Vagina (tissue), 2 donors: ENCODE data around the gene ABO. TPM values are rescaled to one million over a fixed set of nuclear protein-coding genes. Genes with fewer than 3 reads are reported as not detected.
"Not testable (repeated sequence)": the region's sequence is repeated elsewhere in the genome, so short reads cannot be mapped to it uniquely, and the experiment has no call there.

Experiments
- DNase-seq, 2 donors: peaks; one replicate each; pipeline ENCODE4 v3.0.0-alpha.2; 2017; ENCODE audit errors: extremely low spot score in 2 of 2
- H3K27ac ChIP-seq: fragments of 200-600 bp; sonication (generic); one replicate; pipeline ENCODE4 v1.5.1; 2019
- H3K27me3 ChIP-seq: fragments of 200-600 bp; sonication (generic); one replicate; pipeline ENCODE4 v1.5.1; 2019
- H3K36me3 ChIP-seq, 2 donors: fragments of 200-600 bp; sonication (generic); one replicate each; pipeline ENCODE4 v1.5.1; 2017 to 2019
- H3K4me1 ChIP-seq: fragments of 200-600 bp; sonication (generic); one replicate; pipeline ENCODE4 v1.5.1; 2019
- H3K4me3 ChIP-seq, 2 donors: fragments of 200-600 bp; sonication (generic); 1 replicate in 1 of 2; 2 replicates in 1 of 2; pipeline ENCODE4 v1.5.1; 2016 to 2019
- H3K9me3 ChIP-seq: fragments of 200-600 bp; sonication (generic); one replicate; pipeline ENCODE4 v1.5.1; 2019
- POLR2A ChIP-seq, 2 donors: fragments of 450-650 bp; IDR thresholded peaks; one replicate each; pipeline ENCODE4 v1.6.1; 2017; ENCODE audit warnings: antibody characterized with exemption in 2 of 2, mild to moderate bottlenecking in 2 of 2, moderate library complexity in 2 of 2
- POLR2AphosphoS5 ChIP-seq, 2 donors: sonication (generic); formaldehyde crosslinking; IDR thresholded peaks; one replicate each; pipeline ENCODE4 v1.9.0; 2017; ENCODE audit warnings: antibody characterized with exemption in 2 of 2, mild to moderate bottlenecking in 2 of 2, low read depth in 1 of 2; ENCODE audit not compliant: insufficient read depth in 1 of 2
- intact Hi-C: fragments of 100-400 bp; cut with DNase I; formaldehyde crosslinking; loops from one replicate; pipeline ENCODE4 v1.15.1; 2023
- total RNA-seq: library from RNA; depleted of rRNA; stranded (reverse); fragments of >200 nt; gene quantifications from one replicate; pipeline ENCODE4 v1.2.3, GENCODE V29; 2016
- TF ChIP-seq, protein P1 (sequence below), 3 experiments: fragments of 450-650 bp in 2 of 3; fragments of 200-600 bp in 1 of 3; sonication (generic) in 1 of 3; IDR thresholded peaks; one replicate each; pipeline ENCODE4 v1.5.1; 2017 to 2019; ENCODE audit warnings: antibody characterized with exemption in 3 of 3, mild to moderate bottlenecking in 2 of 3, moderate library complexity in 2 of 3

ABO gene
- total RNA-seq, 1 donor from 2014 or later, result 17.2 TPM

- Histone ChIP-seq H3K4me1 (no peaks in the 10 kb centered on the region), H3K9me3 (no peaks in the 10 kb centered on the region), H3K27ac (no peak overlapping the region), H3K36me3 (no peaks in the 10 kb centered on the region), H3K4me3 (no peak overlapping the region), H3K27me3 (no peaks in the 10 kb centered on the region)
- intact Hi-C loops, result no loop called here
- no peak for TF ChIP-seq POLR2AphosphoS5 (IDR thresholded peaks at IDR 0.05; ENCODE audit: insufficient read depth in 1 of 2, low read depth in 1 of 2)
- TF ChIP-seq, protein P1, sequence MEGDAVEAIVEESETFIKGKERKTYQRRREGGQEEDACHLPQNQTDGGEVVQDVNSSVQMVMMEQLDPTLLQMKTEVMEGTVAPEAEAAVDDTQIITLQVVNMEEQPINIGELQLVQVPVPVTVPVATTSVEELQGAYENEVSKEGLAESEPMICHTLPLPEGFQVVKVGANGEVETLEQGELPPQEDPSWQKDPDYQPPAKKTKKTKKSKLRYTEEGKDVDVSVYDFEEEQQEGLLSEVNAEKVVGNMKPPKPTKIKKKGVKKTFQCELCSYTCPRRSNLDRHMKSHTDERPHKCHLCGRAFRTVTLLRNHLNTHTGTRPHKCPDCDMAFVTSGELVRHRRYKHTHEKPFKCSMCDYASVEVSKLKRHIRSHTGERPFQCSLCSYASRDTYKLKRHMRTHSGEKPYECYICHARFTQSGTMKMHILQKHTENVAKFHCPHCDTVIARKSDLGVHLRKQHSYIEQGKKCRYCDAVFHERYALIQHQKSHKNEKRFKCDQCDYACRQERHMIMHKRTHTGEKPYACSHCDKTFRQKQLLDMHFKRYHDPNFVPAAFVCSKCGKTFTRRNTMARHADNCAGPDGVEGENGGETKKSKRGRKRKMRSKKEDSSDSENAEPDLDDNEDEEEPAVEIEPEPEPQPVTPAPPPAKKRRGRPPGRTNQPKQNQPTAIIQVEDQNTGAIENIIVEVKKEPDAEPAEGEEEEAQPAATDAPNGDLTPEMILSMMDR (IDR thresholded peaks at IDR 0.05), result no peak
- DNase-seq, result no peak
Observed at GRCh38 chr9:133303266-133304157, 28.5 kb upstream of the ABO start.

- Histone ChIP-seq H3K4me1 (no peaks in the 10 kb centered on the region), H3K9me3 (no peaks in the 10 kb centered on the region), H3K36me3 (no peaks in the 10 kb centered on the region), H3K27me3 (no peaks in the 10 kb centered on the region), H3K27ac (no peak overlapping the region), H3K4me3 (no peak overlapping the region)
- TF ChIP-seq POLR2AphosphoS5 (IDR thresholded peaks at IDR 0.05; ENCODE audit: insufficient read depth in 1 of 2, low read depth in 1 of 2) (no peak), POLR2A (IDR thresholded peaks at IDR 0.05) (no peak)
- TF ChIP-seq, protein P1 (IDR thresholded peaks at IDR 0.05), result no peak
- no peak for DNase-seq
- intact Hi-C loops, result no loop called here
Observed at GRCh38 chr9:133301253-133302230, 26.5 kb upstream of the ABO start.

GRCh38 chr9:133299996-133300395 lies 25.0 kb upstream of the ABO start:
- H3K27ac ChIP-seq, DNase-seq, H3K27me3 ChIP-seq, H3K9me3 ChIP-seq, H3K4me1 ChIP-seq, H3K4me3 ChIP-seq, H3K36me3 ChIP-seq, intact Hi-C loops: not testable (repeated sequence)

DNA sequence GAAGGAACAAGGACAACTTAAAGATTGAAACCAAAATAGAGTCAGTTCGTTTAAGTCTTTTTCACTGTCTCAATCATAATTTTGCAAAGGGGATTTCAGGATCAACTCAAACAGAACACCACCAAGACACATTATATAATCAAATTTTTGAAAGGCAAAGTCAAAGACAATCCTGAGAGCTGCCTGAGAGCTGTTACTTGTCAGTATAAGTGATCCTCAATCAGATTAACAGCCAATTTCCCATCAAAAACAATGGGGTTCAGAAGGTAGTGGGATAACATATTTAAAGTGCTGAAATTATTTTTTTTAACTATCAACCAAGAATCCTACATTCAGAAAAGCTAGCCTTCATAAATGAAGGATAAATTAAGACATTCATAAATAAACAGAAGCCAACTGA lies 19.3 kb upstream of the ABO start:
- TF ChIP-seq, protein P1 (IDR thresholded peaks at IDR 0.05), result no peak
- no peak for TF ChIP-seq POLR2AphosphoS5 (IDR thresholded peaks at IDR 0.05; ENCODE audit: insufficient read depth in 1 of 2, low read depth in 1 of 2)
- no peak for TF ChIP-seq POLR2A (IDR thresholded peaks at IDR 0.05)
- intact Hi-C loops, result no loop called here
- H3K36me3 ChIP-seq, result no peaks in the 10 kb centered on the region
- H3K4me1 ChIP-seq, result no peaks in the 10 kb centered on the region
- H3K4me3 ChIP-seq, result no peak overlapping the region
- no peaks in the 10 kb centered on the region for H3K9me3 ChIP-seq
- no peak for DNase-seq
- H3K27ac ChIP-seq, result no peak overlapping the region
- H3K27me3 ChIP-seq, result no peaks in the 10 kb centered on the region

DNA sequence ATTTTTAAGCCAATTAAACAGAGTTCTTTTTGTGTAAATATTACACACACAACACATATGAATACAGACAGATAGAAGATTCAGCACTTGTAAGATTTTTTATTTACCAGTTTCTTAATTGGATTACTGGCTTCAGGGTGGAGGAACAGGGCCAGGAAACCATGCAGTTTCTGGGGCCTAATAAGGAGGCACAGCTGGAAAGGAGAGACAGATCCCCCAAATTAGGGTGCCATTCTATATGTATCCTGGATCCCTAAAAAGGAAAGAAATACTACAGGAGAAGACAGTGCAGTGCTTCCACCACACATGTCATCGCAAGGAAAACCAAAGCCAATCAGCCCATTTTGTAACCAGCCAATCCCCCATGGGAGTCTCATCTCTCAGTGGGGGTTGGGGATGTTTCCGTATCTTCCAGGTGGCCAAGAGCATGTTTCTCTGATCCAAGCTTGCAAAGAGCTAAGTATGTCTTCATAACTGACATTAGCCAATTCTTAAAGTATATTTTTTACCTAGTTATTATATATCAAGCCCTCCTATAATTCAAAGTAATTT lies 15.8 kb upstream of the ABO start:
- intact Hi-C loops, result no loop called here
- no peaks in the 10 kb centered on the region for H3K27me3 ChIP-seq
- H3K27ac ChIP-seq, result no peak overlapping the region
- no peak for DNase-seq
- H3K9me3 ChIP-seq, result no peaks in the 10 kb centered on the region
- no peak overlapping the region for H3K4me3 ChIP-seq
- no peaks in the 10 kb centered on the region for H3K4me1 ChIP-seq
- H3K36me3 ChIP-seq, result no peaks in the 10 kb centered on the region
- TF ChIP-seq POLR2A (IDR thresholded peaks at IDR 0.05) (no peak), POLR2AphosphoS5 (IDR thresholded peaks at IDR 0.05; ENCODE audit: insufficient read depth in 1 of 2, low read depth in 1 of 2) (no peak)
- TF ChIP-seq, protein P1 (IDR thresholded peaks at IDR 0.05), result no peak
